Measurements from ENCODE around the gene ALPG.

DNA sequence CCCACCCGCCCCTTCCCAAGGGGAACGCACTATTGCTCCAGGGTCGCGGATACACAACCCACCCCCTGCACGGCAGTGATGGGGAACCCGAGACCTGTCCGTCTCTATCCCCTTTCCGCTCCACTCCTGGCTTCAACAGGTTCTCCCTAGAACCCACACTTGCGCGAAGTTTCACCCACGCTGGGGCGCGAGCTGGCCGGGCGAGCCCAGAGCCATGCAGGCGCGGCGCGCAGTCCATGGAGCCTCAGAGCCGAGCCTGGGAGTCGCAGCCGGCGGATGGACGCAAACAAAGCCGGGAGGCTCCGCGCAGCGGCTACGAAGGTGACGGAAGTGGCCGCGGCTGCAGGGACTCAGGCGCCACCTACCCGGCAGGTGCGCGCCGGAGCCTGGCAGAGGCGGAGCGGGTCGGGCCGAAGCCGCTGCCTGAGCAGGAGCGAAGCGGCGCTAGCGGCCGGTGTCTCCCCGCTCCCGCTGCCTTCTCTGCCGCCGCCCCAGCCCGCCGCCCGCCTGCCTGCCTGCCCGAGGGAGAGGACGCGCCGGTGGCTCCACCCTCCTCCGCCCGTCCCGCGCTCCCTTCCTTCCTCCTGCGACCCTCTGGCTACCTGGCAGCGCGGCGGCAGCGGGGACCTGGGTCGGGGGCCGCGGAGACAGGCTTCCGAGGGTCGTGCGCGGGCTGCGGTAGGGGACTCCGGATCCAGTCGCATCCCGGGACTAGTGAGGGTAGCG lies 14.0 kb downstream of the ALPG start:
- TF ChIP-seq, protein P1, sequence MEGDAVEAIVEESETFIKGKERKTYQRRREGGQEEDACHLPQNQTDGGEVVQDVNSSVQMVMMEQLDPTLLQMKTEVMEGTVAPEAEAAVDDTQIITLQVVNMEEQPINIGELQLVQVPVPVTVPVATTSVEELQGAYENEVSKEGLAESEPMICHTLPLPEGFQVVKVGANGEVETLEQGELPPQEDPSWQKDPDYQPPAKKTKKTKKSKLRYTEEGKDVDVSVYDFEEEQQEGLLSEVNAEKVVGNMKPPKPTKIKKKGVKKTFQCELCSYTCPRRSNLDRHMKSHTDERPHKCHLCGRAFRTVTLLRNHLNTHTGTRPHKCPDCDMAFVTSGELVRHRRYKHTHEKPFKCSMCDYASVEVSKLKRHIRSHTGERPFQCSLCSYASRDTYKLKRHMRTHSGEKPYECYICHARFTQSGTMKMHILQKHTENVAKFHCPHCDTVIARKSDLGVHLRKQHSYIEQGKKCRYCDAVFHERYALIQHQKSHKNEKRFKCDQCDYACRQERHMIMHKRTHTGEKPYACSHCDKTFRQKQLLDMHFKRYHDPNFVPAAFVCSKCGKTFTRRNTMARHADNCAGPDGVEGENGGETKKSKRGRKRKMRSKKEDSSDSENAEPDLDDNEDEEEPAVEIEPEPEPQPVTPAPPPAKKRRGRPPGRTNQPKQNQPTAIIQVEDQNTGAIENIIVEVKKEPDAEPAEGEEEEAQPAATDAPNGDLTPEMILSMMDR (IDR thresholded peaks at IDR 0.05) = no peak
- no peak for TF ChIP-seq EZH2 (IDR thresholded peaks at IDR 0.05; ENCODE audit: borderline replicate concordance, insufficient read depth, low read depth, low read length, poor library complexity, severe bottlenecking)
